ENCODE data around the gene ENAH.
"Not testable (repeated sequence)": the region's sequence is repeated elsewhere in the genome, so short reads cannot be mapped to it uniquely, and the experiment has no call there.

The ENAH gene

DNA sequence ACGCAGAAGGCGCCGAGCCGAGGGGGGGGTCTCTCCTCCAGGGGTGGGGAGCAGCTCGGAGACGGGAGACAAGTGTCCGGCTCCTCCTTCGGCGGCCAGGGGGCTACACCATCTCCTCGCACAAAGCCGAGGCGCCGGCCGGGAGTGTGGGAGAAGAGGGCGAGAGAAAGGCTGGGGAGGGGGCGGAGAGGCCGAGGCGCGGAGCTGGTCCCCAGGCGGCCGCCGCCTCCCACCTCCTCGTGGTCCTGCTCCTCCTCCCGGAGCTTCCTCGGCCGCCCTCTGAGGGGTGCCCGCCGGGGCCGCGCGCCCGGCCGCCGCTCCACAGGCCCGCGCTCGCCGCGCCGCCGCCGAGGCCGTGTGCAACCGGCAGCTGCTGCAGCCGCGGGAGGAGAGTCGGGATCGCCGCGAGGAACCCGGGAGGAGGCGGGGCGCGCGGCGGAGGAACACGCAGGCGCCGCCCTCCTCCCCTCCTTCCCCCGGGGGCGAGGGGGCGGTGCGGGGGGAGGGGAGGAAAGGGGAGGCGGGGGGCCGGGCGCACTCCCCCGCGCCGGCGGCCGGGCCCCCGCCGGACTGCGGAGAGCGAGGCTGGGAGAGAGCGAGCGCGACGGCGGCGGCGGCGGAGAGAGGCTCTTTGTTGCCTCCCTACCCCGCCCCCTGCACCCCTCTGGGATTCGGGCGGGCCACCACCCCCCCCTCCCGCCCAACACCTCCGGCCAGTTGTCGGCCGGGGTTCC lies at the start of gene ENAH:
TSS of gene ENAH (minus strand) at position 395 of the 734 bp plus-strand sequence. CDS start 433 bp downstream, outside the sequence.
- peak; percentile 95 for DNase-seq

DNA sequence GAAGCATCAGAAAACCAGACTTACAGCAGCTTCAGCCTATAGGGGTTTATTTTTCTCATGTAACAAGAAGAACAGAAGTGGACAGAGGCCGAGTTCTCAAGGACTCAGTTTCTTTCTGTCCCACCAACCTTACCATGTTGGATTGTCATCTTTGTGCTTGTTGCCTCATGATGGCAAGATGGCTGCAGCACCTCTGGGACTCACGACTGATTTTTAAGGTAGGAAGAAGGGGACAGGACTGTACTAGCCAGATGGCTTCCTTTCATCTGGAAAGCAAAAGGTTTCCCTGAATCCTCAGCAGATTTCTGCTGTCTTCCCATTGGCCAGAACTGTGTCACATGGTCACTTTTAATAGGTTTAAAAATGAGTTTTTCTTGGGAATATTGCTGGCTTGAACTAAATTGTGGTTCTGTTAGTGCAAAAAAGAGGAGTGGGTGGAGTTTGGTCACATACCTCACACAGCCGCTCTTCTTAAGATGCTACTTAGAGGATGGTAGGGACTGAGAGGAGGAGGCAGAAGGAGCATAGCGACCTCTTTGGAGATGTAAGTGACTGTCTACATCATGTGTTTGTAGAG lies 48.1 kb upstream of the ENAH start:
- DNase-seq, result no peak

- DNase-seq, result no peak
Measured at GRCh38 chr1:225700164-225700821, 47.4 kb upstream of the ENAH start.

DNA sequence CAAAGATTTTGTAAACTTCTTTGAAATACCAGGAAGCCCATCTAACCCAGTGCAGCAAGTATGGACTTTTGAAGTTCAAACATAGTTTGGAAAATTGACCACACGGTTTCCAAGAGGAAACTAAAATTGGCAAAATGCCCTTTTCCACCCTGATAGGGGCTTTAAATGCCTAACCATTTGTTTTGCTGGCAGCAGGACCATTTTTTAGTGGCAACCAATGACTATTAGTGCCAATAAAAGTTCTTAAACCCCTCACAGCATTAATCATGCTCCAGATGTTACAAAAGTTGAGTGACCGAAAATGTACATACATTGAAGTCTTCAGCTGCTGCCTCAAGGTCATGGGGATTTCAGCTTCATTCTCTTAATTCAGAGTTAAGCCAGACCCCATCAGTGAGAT lies 46.4 kb upstream of the ENAH start:
- DNase-seq, result no peak

GRCh38 chr1:225698194-225698593 lies 45.3 kb upstream of the ENAH start:
- DNase-seq, result not testable (repeated sequence)

- DNase-seq, result no peak
Measured at GRCh38 chr1:225697428-225697827, 44.5 kb upstream of the ENAH start.

- no peak for DNase-seq
Measured at GRCh38 chr1:225695578-225696337, 42.8 kb upstream of the ENAH start.

- no peak for DNase-seq
Measured at GRCh38 chr1:225694151-225694603, 41.3 kb upstream of the ENAH start.

DNA sequence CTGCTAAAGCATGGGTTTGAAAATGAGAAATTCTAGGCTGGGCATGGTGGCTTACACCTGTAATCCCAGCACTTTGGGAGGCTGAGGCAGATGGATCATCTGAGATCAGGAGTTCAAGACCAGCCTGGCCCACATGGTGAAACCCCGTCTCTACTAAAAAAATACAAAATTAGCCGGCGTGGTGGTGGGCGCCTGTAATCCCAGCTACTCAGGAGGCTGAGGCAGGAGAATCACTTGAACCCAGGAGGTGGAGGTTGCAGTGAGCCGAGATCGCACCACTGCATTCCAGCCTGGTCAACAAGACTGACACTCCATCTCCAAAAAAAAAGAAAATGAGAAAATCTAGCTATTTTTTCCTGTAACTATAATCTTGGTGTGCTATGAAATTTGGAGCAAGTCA lies 40.8 kb upstream of the ENAH start:
- DNase-seq, result not testable (repeated sequence)

DNA sequence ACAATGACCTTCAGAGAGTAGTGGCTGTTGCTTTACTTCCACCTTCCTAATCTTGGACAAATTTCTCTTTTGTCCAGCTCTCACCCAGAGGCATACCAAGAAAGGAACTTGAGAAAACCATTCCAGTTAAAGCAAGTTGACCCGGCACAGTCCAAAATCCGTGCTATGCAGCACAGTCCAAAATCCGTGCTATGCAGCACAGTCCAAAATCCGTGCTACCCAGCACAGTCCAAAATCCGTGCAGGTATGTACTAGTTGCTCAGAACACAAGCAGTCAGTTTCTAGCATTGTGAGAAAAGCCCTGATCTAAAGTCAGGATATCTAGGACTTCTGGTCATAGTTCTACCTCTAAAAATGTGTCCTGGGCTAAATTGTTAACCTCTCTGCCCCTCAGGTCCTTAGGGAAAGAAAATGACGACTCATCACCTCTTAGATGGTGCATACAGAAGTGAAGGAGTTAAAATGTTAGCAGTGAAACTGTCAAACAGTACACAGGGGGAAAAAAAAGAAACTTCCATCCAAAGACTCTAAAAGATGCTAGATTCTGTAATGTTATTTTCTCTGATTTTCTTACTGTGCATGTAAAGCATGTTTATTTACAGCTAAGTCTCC lies 40.3 kb upstream of the ENAH start:
- DNase-seq, result no peak

- no peak for DNase-seq
Measured at GRCh38 chr1:225692517-225692879, 39.6 kb upstream of the ENAH start.

GRCh38 chr1:225691861-225692516 lies 39.1 kb upstream of the ENAH start:
- DNase-seq, result no peak

GRCh38 chr1:225691377-225691776 lies 38.5 kb upstream of the ENAH start:
- DNase-seq, result no peak

DNA sequence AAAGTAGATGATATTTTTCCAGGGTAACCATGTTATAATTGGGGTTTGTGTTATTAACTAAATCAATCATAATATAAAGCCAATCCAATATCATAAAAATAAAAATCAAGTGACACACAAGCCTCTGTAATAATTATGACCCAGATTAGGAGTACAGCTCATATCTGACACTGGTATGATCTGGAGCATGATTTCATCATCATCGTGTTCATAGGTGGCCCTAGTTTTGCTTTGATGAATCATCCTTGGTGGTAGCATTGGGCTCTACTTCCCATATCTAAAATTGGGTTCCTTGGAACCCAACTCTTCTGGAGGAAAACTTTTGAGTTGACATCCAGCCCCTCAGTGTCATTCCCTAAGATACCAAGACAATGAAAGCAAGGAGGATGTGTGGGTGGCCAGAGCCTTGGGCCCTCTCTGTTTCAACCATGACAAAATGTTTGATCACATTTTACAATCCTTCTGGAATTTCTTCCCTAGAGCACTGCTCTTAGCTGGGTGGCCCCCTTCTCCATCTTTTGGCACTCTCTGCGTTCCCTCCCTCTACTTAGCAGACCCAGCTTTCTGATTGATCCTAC lies 37.0 kb upstream of the ENAH start:
- no peak for DNase-seq

- no peak for DNase-seq
Measured at GRCh38 chr1:225688345-225688744, 35.4 kb upstream of the ENAH start.

DNA sequence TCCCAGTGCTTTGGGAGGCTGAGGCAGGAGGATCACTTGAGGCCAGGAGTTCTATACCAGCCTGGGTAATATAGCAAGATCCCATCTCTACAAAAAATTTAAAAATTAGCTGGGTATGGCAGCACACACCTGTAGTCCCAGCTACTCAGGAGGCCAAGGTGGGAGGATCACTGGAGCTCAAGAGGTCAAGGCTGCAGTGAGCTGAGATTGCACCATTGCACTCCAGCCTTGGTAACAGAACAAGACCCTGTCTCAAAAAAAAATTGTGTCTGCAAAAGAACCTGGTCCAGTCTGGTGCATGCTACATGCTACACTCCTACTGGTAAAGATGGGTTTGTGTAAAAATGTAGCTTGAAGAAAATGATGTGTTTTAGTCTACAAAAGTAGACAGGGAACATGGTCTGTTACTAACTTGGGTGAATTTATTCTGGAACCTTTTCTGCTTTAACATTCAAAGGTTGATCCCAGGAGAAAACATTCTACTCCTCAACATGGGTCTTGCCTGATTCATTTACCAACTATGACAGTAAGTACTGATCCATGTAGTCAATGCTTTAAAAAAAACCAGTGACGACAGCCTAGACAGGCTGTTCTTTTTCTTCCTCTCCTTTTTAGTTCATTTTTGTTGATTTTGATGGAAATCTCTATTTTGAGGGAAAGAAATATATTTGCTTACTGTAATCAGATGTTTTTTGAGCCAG lies 32.7 kb upstream of the ENAH start:
- DNase-seq, result no peak

DNA sequence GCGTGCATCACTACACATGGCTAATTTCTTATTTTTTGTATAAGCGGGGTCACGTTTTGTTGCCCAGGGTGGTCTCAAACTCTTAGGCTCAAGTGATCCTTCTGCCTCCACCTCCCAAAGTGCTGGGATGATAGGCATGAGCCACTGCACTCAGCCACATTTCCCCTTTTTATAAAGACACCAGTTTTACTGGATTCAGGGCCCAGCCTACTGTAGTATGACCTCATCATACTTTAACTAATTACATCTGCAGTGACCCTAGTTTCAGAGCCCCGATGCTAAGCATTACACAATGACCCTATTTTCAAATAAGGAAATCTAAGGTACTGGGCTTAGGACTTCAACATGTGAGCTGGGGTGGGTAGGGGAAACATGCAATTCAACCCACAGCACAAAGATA lies 31.8 kb upstream of the ENAH start:
- no peak for DNase-seq

GRCh38 chr1:225681231-225681630 lies 28.3 kb upstream of the ENAH start:
- DNase-seq, result no peak

DNA sequence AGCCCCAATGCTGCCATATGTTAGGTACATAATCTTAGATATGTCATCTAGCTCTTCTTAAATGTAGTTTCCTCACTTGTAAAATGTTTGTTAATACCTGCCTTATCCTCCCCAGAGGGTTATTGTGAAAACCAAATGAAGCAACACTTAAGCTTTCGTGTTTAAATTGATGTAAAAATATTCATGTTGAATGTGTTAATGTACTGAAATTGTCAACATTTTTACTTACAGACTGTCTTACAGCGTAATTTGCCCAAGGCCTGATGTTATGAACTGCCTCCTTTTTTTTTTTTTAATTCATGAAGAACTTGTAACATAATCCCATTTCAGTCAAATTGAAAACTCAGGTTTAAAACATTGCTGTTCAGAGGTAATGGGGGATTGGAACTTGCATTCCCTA lies 25.6 kb upstream of the ENAH start:
- DNase-seq, result no peak

GRCh38 chr1:225677350-225678124 lies 24.6 kb upstream of the ENAH start:
- no peak for DNase-seq

DNA sequence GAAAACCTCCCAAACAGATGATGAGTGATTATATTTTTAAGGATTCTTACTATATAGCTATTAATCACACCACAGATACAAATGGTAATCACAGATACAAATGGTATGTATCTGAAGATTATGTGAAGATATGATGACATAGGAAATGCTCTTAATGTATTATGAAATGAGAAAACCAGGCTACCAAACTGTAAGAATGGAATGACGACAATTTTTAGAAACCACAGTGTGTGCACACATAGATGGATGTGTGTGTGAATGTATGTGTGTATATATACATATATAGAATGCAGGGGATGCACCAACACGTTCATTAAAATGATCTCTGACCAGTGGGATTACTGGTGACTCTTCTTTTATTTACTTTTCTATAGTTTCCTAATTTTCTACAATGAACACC lies 21.5 kb upstream of the ENAH start:
- DNase-seq, result no peak
